ENCODE results near the gene ZNF511. TPM values are rescaled to one million over a fixed set of nuclear protein-coding genes. Genes with fewer than 3 reads are reported as not detected.

Gene ZNF511
- total RNA-seq, 1 experiment from 2014 or later = 78.4 TPM

GRCh38 chr10:133277993-133278576 is 30.6 kb upstream of the ZNF511 start:
- H2AFZ ChIP-seq (ENCODE audit: low read length) = no peak overlapping the region
- H3K4me2 ChIP-seq (ENCODE audit: low read length) = peak overlapping the region; percentile 97
- intact Hi-C loops (cut with micrococcal nuclease) = no loop called here
- no peaks in the 10 kb centered on the region for H3K9me3 ChIP-seq (ENCODE audit: low read length)
- H3K27me3 ChIP-seq (ENCODE audit: low read length) = no peaks in the 10 kb centered on the region
- H3K9me2 ChIP-seq (replicated peaks; ENCODE audit: low read length) = no peaks in the 10 kb centered on the region
- peaks cover 4% of the 10 kb centered on the region for H3F3A ChIP-seq (ENCODE audit: low read length, unreplicated experiment)
- H4K20me1 ChIP-seq (ENCODE audit: low read length) = no peaks in the 10 kb centered on the region
- ChIA-PET CTCF (no interaction called here), POLR2A (ENCODE audit: unreplicated experiment) (interaction anchor here (0.8 kb wide), 1 partner anchor 16 kb away, joined by 3 read pairs; no protein-coding TSS in a partner anchor)
- peak overlapping the region; percentile 51; the same call in 1 of the 2 replicates for H3K4me3 ChIP-seq (ENCODE audit: low read length)
- peak overlapping the region; percentile 96 for H3K9ac ChIP-seq (ENCODE audit: low read length)
- H3K4me1 ChIP-seq (ENCODE audit: insufficient read depth, low read length) = peaks cover 54% of the 10 kb centered on the region
- BruUV-seq (replicated peaks) = no TSS peak
- peaks cover 3% of the 10 kb centered on the region; the same call in 1 of the 2 replicates for H3K36me3 ChIP-seq (ENCODE audit: low read depth, low read length)
- peak overlapping the region; percentile 98 for H3K27ac ChIP-seq (ENCODE audit: low read length)
- ATAC-seq (no peak), DNase-seq (peak; percentile 6)
- TF ChIP-seq EZH2 (IDR thresholded peaks at IDR 0.05; ENCODE audit: low read length, unreplicated experiment) = no peak
- no peak for TF ChIP-seq EZH2phosphoT487 (IDR thresholded peaks at IDR 0.05; ENCODE audit: borderline replicate concordance, low read length)
- TF ChIP-seq CTCF (conservative IDR thresholded peaks at IDR 0.05; ENCODE audit: low read depth, low read length) = no peak
- peaks cover 32% of the 10 kb centered on the region for H3K79me2 ChIP-seq (ENCODE audit: low read length)

- no peaks in the 10 kb centered on the region for H3K9me3 ChIP-seq (ENCODE audit: low read length)
- H3K4me2 ChIP-seq (ENCODE audit: low read length) = peak overlapping the region; percentile 97
- BruUV-seq (replicated peaks) = no TSS peak
- TF ChIP-seq EZH2phosphoT487 (IDR thresholded peaks at IDR 0.05; ENCODE audit: borderline replicate concordance, low read length) = no peak
- TF ChIP-seq CTCF (conservative IDR thresholded peaks at IDR 0.05; ENCODE audit: low read depth, low read length) = 0 out of 2 replicates have a peak, but pooled peaks have one; percentile 12
- TF ChIP-seq EZH2 (IDR thresholded peaks at IDR 0.05; ENCODE audit: low read length, unreplicated experiment) = no peak
- H3K9ac ChIP-seq (ENCODE audit: low read length) = peak overlapping the region; percentile 96
- peaks cover 6% of the 10 kb centered on the region; the same call in 1 of the 2 replicates for H3K36me3 ChIP-seq (ENCODE audit: low read depth, low read length)
- peak; percentile 89 for DNase-seq
- peaks cover 4% of the 10 kb centered on the region for H3F3A ChIP-seq (ENCODE audit: low read length, unreplicated experiment)
- peak overlapping the region; percentile 98 for H3K27ac ChIP-seq (ENCODE audit: low read length)
- no peaks in the 10 kb centered on the region for H4K20me1 ChIP-seq (ENCODE audit: low read length)
- no peaks in the 10 kb centered on the region for H3K9me2 ChIP-seq (replicated peaks; ENCODE audit: low read length)
- H3K4me1 ChIP-seq (ENCODE audit: insufficient read depth, low read length) = peaks cover 54% of the 10 kb centered on the region
- peak; percentile 58 for ATAC-seq
- intact Hi-C loops (cut with micrococcal nuclease) = no loop called here
- CTCF ChIA-PET = no interaction called here
- POLR2A ChIA-PET (ENCODE audit: unreplicated experiment) = interaction anchor here (0.8 kb wide), 1 partner anchor 16 kb away, joined by 3 read pairs; no protein-coding TSS in a partner anchor
- H3K79me2 ChIP-seq (ENCODE audit: low read length) = peaks cover 26% of the 10 kb centered on the region
- peak overlapping the region; percentile 51; the same call in 1 of the 2 replicates for H3K4me3 ChIP-seq (ENCODE audit: low read length)
- H2AFZ ChIP-seq (ENCODE audit: low read length) = no peak overlapping the region
- no peaks in the 10 kb centered on the region for H3K27me3 ChIP-seq (ENCODE audit: low read length)
Observed at GRCh38 chr10:133278577-133279265, 30.0 kb upstream of the ZNF511 start.

All from PC-3 (cell line).